ENCODE data around the gene TUBB3. TPM values are rescaled to one million over a fixed set of nuclear protein-coding genes. Genes with fewer than 3 reads are reported as not detected.

Gene TUBB3
- total RNA-seq, 1 experiment from 2014 or later = 209 TPM

DNA sequence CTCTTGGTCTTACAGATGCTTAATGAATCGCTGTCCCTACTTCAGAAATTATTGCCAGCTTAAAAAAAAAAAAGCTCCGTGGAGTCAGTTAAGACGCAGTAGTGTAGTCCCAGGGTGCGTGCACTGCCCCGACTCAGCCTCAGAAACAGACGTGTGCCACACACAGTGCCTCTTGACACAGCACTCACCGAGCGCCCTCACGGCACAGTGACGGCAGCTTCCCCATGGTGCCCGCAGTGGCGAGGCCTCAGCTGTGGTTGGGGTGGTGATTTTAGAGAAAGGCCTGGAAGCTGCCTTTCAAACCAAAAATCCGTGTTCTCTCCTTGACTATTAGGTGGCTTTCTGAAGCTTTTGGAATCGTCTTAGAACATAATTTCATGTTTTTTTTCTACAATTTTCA lies 35.9 kb upstream of the TUBB3 start:
- Mint-ChIP-seq H3K4me3 (no peak overlapping the region), H3K9me3 (no peaks in the 10 kb centered on the region), H3K36me3 (peaks cover 53% of the 10 kb centered on the region), H3K27me3 (ENCODE audit: low read depth) (no peaks in the 10 kb centered on the region), H3K4me1 (no peaks in the 10 kb centered on the region), H3K27ac (no peak overlapping the region)
- CTCF ChIA-PET = interaction anchor here (1.2 kb wide), 1 partner anchor 23 kb away, joined by 6 read pairs; no protein-coding TSS in a partner anchor
- DNase-seq (ENCODE audit: low spot score) (no peak), ATAC-seq (no peak)
- POLR2A ChIA-PET = no interaction called here
- no peak for TF ChIP-seq CBFB (CRISPR knock-in tag; IDR thresholded peaks at IDR 0.05; ENCODE audit: low read depth)
- TF ChIP-seq TEAD4 (CRISPR knock-in tag; IDR thresholded peaks at IDR 0.05) = no peak
- TF ChIP-seq, protein P1, sequence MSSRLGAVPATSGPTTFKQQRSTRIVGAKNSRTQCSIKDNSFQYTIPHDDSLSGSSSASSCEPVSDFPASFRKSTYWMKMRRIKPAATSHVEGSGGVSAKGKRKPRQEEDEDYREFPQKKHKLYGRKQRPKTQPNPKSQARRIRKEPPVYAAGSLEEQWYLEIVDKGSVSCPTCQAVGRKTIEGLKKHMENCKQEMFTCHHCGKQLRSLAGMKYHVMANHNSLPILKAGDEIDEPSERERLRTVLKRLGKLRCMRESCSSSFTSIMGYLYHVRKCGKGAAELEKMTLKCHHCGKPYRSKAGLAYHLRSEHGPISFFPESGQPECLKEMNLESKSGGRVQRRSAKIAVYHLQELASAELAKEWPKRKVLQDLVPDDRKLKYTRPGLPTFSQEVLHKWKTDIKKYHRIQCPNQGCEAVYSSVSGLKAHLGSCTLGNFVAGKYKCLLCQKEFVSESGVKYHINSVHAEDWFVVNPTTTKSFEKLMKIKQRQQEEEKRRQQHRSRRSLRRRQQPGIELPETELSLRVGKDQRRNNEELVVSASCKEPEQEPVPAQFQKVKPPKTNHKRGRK (CRISPR knock-in tag; IDR thresholded peaks at IDR 0.05; ENCODE audit: borderline replicate concordance) = no peak
- no peak for TF ChIP-seq PRRX2 (CRISPR knock-in tag; IDR thresholded peaks at IDR 0.05)
- TF ChIP-seq RELA (CRISPR knock-in tag; IDR thresholded peaks at IDR 0.05; ENCODE audit: borderline replicate concordance) = no peak
- TF ChIP-seq ATF1 (CRISPR knock-in tag; IDR thresholded peaks at IDR 0.05) = no peak
- no peak for TF ChIP-seq ETV6 (CRISPR knock-in tag; IDR thresholded peaks at IDR 0.05)
- no peak for TF ChIP-seq GABPB1 (CRISPR knock-in tag; IDR thresholded peaks at IDR 0.05)
- no peak for TF ChIP-seq SMAD4 (CRISPR knock-in tag; IDR thresholded peaks at IDR 0.05)
- TF ChIP-seq, protein P2, sequence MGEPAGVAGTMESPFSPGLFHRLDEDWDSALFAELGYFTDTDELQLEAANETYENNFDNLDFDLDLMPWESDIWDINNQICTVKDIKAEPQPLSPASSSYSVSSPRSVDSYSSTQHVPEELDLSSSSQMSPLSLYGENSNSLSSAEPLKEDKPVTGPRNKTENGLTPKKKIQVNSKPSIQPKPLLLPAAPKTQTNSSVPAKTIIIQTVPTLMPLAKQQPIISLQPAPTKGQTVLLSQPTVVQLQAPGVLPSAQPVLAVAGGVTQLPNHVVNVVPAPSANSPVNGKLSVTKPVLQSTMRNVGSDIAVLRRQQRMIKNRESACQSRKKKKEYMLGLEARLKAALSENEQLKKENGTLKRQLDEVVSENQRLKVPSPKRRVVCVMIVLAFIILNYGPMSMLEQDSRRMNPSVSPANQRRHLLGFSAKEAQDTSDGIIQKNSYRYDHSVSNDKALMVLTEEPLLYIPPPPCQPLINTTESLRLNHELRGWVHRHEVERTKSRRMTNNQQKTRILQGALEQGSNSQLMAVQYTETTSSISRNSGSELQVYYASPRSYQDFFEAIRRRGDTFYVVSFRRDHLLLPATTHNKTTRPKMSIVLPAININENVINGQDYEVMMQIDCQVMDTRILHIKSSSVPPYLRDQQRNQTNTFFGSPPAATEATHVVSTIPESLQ (CRISPR knock-in tag; IDR thresholded peaks at IDR 0.05) = no peak
- TF ChIP-seq EMX1 (CRISPR knock-in tag; IDR thresholded peaks at IDR 0.05) = no peak
- no peak for TF ChIP-seq HMGA2 (CRISPR knock-in tag; IDR thresholded peaks at IDR 0.05)
- no peak for TF ChIP-seq RORB (CRISPR knock-in tag; IDR thresholded peaks at IDR 0.05)
- TF ChIP-seq CREB1 (CRISPR knock-in tag; IDR thresholded peaks at IDR 0.05) = no peak
- no peak for TF ChIP-seq JAZF1 (CRISPR knock-in tag; IDR thresholded peaks at IDR 0.05)
- TF ChIP-seq FOXP1 (CRISPR knock-in tag; IDR thresholded peaks at IDR 0.05; ENCODE audit: borderline replicate concordance) = no peak
- no peak for TF ChIP-seq NFE2L1 (CRISPR knock-in tag; IDR thresholded peaks at IDR 0.05)
- TF ChIP-seq, protein P3, sequence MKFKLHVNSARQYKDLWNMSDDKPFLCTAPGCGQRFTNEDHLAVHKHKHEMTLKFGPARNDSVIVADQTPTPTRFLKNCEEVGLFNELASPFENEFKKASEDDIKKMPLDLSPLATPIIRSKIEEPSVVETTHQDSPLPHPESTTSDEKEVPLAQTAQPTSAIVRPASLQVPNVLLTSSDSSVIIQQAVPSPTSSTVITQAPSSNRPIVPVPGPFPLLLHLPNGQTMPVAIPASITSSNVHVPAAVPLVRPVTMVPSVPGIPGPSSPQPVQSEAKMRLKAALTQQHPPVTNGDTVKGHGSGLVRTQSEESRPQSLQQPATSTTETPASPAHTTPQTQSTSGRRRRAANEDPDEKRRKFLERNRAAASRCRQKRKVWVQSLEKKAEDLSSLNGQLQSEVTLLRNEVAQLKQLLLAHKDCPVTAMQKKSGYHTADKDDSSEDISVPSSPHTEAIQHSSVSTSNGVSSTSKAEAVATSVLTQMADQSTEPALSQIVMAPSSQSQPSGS (CRISPR knock-in tag; IDR thresholded peaks at IDR 0.05; ENCODE audit: borderline replicate concordance, low read depth) = no peak
- no peak for TF ChIP-seq ELF4 (CRISPR knock-in tag; IDR thresholded peaks at IDR 0.05; ENCODE audit: low read depth)

GRCh38 chr16:89890200-89890599 lies 32.9 kb upstream of the TUBB3 start:
- H3K36me3 Mint-ChIP-seq = peaks cover 33% of the 10 kb centered on the region

More at GRCh38 chr16:89890200-89890599, 32.9 kb upstream of the TUBB3 start:
- DNase-seq (ENCODE audit: low spot score) (no peak), ATAC-seq (no peak)
- H3K4me3 Mint-ChIP-seq = no peak overlapping the region
- TF ChIP-seq ATF3 (CRISPR knock-in tag; conservative IDR thresholded peaks at IDR 0.05) (no peak), OVOL2 (CRISPR knock-in tag; IDR thresholded peaks at IDR 0.05; ENCODE audit: borderline replicate concordance) (no peak), MYBL2 (CRISPR knock-in tag; IDR thresholded peaks at IDR 0.05) (no peak), FOXP1 (CRISPR knock-in tag; IDR thresholded peaks at IDR 0.05; ENCODE audit: borderline replicate concordance) (no peak), ATF1 (CRISPR knock-in tag; IDR thresholded peaks at IDR 0.05) (no peak)
- TF ChIP-seq, protein P4, sequence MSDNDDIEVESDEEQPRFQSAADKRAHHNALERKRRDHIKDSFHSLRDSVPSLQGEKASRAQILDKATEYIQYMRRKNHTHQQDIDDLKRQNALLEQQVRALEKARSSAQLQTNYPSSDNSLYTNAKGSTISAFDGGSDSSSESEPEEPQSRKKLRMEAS (CRISPR knock-in tag; IDR thresholded peaks at IDR 0.05) = no peak
- no peak overlapping the region for H3K27ac Mint-ChIP-seq
- no peaks in the 10 kb centered on the region for H3K4me1 Mint-ChIP-seq
- POLR2A ChIA-PET = no interaction called here
- H3K9me3 Mint-ChIP-seq = no peaks in the 10 kb centered on the region
- CTCF ChIA-PET = interaction anchor here (1.0 to 1.8 kb wide), 2 partner anchors 20 to 29 kb away, joined by 3 to 11 read pairs; partner anchors contain the start of gene MC1R
- no peaks in the 10 kb centered on the region for H3K27me3 Mint-ChIP-seq (ENCODE audit: low read depth)

All from WTC11 (cell line).